Endothelial cell (in vitro differentiated cells): ENCODE results near the gene CTNND2. TPM values are rescaled to one million over a fixed set of nuclear protein-coding genes. Genes with fewer than 3 reads are reported as not detected.

Source experiments
- DNase-seq: peaks from one replicate; pipeline ENCODE4 v3.0.0; 2021; ENCODE audit warnings: low spot score
- H3K27ac Mint-ChIP-seq: one replicate; pipeline ENCODE4 v1.8.0; 2021; ENCODE audit warnings: mixed read lengths, inconsistent platforms; ENCODE audit not compliant: unreplicated experiment
- H3K27me3 Mint-ChIP-seq: one replicate; pipeline ENCODE4 v1.8.0; 2021; ENCODE audit warnings: mild to moderate bottlenecking, moderate library complexity, mixed read lengths, inconsistent platforms; ENCODE audit not compliant: unreplicated experiment
- H3K36me3 Mint-ChIP-seq: one replicate; pipeline ENCODE4 v1.8.0; 2021; ENCODE audit warnings: mild to moderate bottlenecking, low read depth, mixed read lengths, inconsistent platforms; ENCODE audit not compliant: unreplicated experiment
- H3K4me1 Mint-ChIP-seq: one replicate; pipeline ENCODE4 v1.8.0; 2021; ENCODE audit warnings: mild to moderate bottlenecking, mixed read lengths, inconsistent platforms; ENCODE audit not compliant: unreplicated experiment
- H3K4me3 Mint-ChIP-seq: one replicate; pipeline ENCODE4 v1.8.0; 2021; ENCODE audit warnings: mild to moderate bottlenecking, mixed read lengths, inconsistent platforms; ENCODE audit not compliant: unreplicated experiment
- H3K9me3 Mint-ChIP-seq: one replicate; pipeline ENCODE4 v1.8.0; 2021; ENCODE audit warnings: mixed read lengths, inconsistent platforms; ENCODE audit not compliant: unreplicated experiment
- total RNA-seq: library from RNA; stranded (reverse); fragmentation: NEBNext Ultra II Directional; extraction: Animal tissue kit (Norgen Biotek cat#: 25700); gene quantifications from one replicate; pipeline ENCODE4 v1.2.1, GENCODE V29; 2021; ENCODE audit not compliant: unreplicated experiment
- TF ChIP-seq, protein P1 (sequence below): fragments of 200-600 bp; sonication (generic); IDR thresholded peaks from one replicate; pipeline ENCODE4 v1.5.0; 2021; ENCODE audit warnings: antibody characterized with exemption; ENCODE audit not compliant: unreplicated experiment

The CTNND2 gene
- total RNA-seq, 1 donor from 2014 or later = 3.6 TPM

- Mint-ChIP-seq H3K4me1 (no peaks in the 10 kb centered on the region), H3K27me3 (peaks cover 1% of the 10 kb centered on the region), H3K9me3 (no peaks in the 10 kb centered on the region), H3K4me3 (no peak overlapping the region), H3K36me3 (no peaks in the 10 kb centered on the region), H3K27ac (no peak overlapping the region)
- no peak for DNase-seq
- TF ChIP-seq, protein P1, sequence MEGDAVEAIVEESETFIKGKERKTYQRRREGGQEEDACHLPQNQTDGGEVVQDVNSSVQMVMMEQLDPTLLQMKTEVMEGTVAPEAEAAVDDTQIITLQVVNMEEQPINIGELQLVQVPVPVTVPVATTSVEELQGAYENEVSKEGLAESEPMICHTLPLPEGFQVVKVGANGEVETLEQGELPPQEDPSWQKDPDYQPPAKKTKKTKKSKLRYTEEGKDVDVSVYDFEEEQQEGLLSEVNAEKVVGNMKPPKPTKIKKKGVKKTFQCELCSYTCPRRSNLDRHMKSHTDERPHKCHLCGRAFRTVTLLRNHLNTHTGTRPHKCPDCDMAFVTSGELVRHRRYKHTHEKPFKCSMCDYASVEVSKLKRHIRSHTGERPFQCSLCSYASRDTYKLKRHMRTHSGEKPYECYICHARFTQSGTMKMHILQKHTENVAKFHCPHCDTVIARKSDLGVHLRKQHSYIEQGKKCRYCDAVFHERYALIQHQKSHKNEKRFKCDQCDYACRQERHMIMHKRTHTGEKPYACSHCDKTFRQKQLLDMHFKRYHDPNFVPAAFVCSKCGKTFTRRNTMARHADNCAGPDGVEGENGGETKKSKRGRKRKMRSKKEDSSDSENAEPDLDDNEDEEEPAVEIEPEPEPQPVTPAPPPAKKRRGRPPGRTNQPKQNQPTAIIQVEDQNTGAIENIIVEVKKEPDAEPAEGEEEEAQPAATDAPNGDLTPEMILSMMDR = no peak
These were observed 610.7 kb downstream of the CTNND2 start for GRCh38 chr5:11293523-11293922.

DNA sequence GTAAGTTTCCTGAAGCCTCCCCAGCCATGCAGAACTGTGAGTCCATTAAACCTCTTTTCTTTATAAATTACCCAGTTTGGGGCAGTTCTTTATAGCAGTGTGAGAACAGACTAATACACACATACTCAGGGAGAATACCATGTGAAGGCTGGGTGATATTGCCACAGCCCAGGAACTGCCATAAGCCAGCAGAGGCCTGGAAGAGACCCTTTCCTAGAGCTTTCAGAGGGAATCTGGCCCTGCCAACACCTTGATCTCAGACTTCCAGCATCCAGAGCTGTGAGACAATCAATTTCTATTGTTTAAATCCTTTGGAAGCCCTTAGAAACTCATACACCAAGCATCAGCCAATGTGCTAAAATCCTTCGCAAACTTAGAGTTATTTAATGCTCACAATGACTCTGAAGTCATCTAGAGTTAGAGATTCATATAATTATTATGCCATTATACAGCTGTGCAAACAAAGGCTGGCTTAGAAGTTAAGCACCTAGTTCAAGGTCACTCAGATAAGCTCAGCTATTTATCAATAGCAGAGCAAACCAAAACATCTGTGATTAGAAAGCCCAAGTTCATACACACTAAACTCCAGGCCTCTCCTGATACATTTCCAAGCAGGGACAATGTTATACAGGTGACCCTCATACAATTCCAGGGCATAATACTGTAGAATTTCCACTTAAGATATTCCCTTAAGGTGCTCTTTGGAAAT is 611.4 kb downstream of the CTNND2 start:
- Mint-ChIP-seq H3K27ac (no peak overlapping the region), H3K36me3 (no peaks in the 10 kb centered on the region), H3K9me3 (no peaks in the 10 kb centered on the region), H3K27me3 (peaks cover 1% of the 10 kb centered on the region), H3K4me1 (no peaks in the 10 kb centered on the region), H3K4me3 (no peak overlapping the region)
- TF ChIP-seq, protein P1 = no peak
- DNase-seq = no peak

GRCh38 chr5:11289733-11290132 is 614.5 kb downstream of the CTNND2 start:
- H3K4me3 Mint-ChIP-seq = no peak overlapping the region
- TF ChIP-seq, protein P1 = no peak
- no peak for DNase-seq

DNA sequence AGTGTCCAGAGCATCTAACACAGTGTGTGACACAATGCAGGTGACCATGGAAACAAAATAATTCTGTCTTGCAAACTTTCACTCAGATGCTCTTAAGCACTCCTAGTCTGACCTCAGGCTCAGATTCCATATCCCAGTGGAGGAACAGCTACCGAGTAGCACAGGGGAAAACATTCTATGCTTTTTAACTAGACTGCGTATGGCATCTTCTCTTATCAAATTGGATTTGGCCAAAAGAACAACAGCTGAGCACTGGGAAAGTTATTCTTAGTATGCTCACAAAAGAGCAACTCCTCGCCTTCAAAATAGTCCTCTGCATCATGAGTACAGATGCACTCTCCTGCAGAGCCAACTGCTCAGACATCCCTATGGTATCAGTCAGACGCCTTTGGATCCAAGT is 615.0 kb downstream of the CTNND2 start:
- Mint-ChIP-seq H3K36me3 (no peaks in the 10 kb centered on the region), H3K9me3 (no peaks in the 10 kb centered on the region), H3K27me3 (peaks cover 1% of the 10 kb centered on the region), H3K27ac (no peak overlapping the region), H3K4me1 (no peaks in the 10 kb centered on the region), H3K4me3 (no peak overlapping the region)
- TF ChIP-seq, protein P1 = no peak
- no peak for DNase-seq

More at GRCh38 chr5:11289733-11290132, 614.5 kb downstream of the CTNND2 start:
- Mint-ChIP-seq H3K9me3 (no peaks in the 10 kb centered on the region), H3K27ac (no peak overlapping the region), H3K27me3 (peaks cover 1% of the 10 kb centered on the region), H3K36me3 (no peaks in the 10 kb centered on the region), H3K4me1 (no peaks in the 10 kb centered on the region)

GRCh38 chr5:11281842-11282241 is 622.4 kb downstream of the CTNND2 start:
- Mint-ChIP-seq H3K27me3 (peaks cover 2% of the 10 kb centered on the region), H3K9me3 (no peaks in the 10 kb centered on the region), H3K27ac (no peak overlapping the region), H3K4me3 (no peak overlapping the region), H3K4me1 (no peaks in the 10 kb centered on the region), H3K36me3 (peaks cover 7% of the 10 kb centered on the region)
- no peak for DNase-seq
- TF ChIP-seq, protein P1 = no peak
